ENCODE measurements around the gene XXYLT1. TPM values are rescaled to one million over a fixed set of nuclear protein-coding genes. Genes with fewer than 3 reads are reported as not detected.
"Not testable (repeated sequence)": the region's sequence is repeated elsewhere in the genome, so short reads cannot be mapped to it uniquely, and the experiment has no call there.

The XXYLT1 gene
- polyA plus RNA-seq (2012; ENCODE audit: insufficient read depth, insufficient read length): 9.9 TPM

GRCh38 chr3:195270817-195271409 is at the start of gene XXYLT1:
TSS of gene XXYLT1 (minus strand) at chr3:195271159. CDS start at chr3:195271058, 101 bp downstream.
- H3K4me3 ChIP-seq (ENCODE audit: low read length): peak within 1 kb of the TSS; percentile 78
- peak; percentile 76 for DNase-seq (ENCODE audit: low read depth, low spot score)

- no peak overlapping the region for H3K4me3 ChIP-seq (ENCODE audit: low read length)
- DNase-seq (ENCODE audit: low read depth, low spot score): no peak
Measured at GRCh38 chr3:195319060-195319459, 48.1 kb upstream of the XXYLT1 start.

- DNase-seq (ENCODE audit: low read depth, low spot score): no peak
Measured at GRCh38 chr3:195312714-195313113, 41.8 kb upstream of the XXYLT1 start.

GRCh38 chr3:195307711-195308110 is 36.8 kb upstream of the XXYLT1 start:
- no peak for DNase-seq (ENCODE audit: low read depth, low spot score)
- no peak overlapping the region for H3K4me3 ChIP-seq (ENCODE audit: low read length)

More at GRCh38 chr3:195312714-195313113, 41.8 kb upstream of the XXYLT1 start:
- H3K4me3 ChIP-seq (ENCODE audit: low read length): no peak overlapping the region

- no peak for DNase-seq (ENCODE audit: low read depth, low spot score)
Measured at GRCh38 chr3:195306369-195306768, 35.4 kb upstream of the XXYLT1 start.

GRCh38 chr3:195302431-195302830 is 31.5 kb upstream of the XXYLT1 start:
- DNase-seq (ENCODE audit: low read depth, low spot score): no peak
- no peak overlapping the region for H3K4me3 ChIP-seq (ENCODE audit: low read length)

More at GRCh38 chr3:195306369-195306768, 35.4 kb upstream of the XXYLT1 start:
- H3K4me3 ChIP-seq (ENCODE audit: low read length): no peak overlapping the region

- DNase-seq (ENCODE audit: low read depth, low spot score): no peak
- no peak overlapping the region for H3K4me3 ChIP-seq (ENCODE audit: low read length)
Measured at GRCh38 chr3:195297446-195297845, 26.5 kb upstream of the XXYLT1 start.

- no peak for DNase-seq (ENCODE audit: low read depth, low spot score)
- H3K4me3 ChIP-seq (ENCODE audit: low read length): no peak overlapping the region
Measured at GRCh38 chr3:195296662-195297061, 25.7 kb upstream of the XXYLT1 start.

GRCh38 chr3:195291121-195291520 is 20.2 kb upstream of the XXYLT1 start:
- no peak overlapping the region for H3K4me3 ChIP-seq (ENCODE audit: low read length)
- DNase-seq (ENCODE audit: low read depth, low spot score): no peak

GRCh38 chr3:195290643-195291042 is 19.7 kb upstream of the XXYLT1 start:
- H3K4me3 ChIP-seq (ENCODE audit: low read length); DNase-seq (ENCODE audit: low read depth, low spot score): not testable (repeated sequence)

GRCh38 chr3:195286115-195286872 is 15.3 kb upstream of the XXYLT1 start:
- no peak overlapping the region for H3K4me3 ChIP-seq (ENCODE audit: low read length)
- no peak for DNase-seq (ENCODE audit: low read depth, low spot score)

GRCh38 chr3:195285372-195285771 is 14.4 kb upstream of the XXYLT1 start:
- DNase-seq (ENCODE audit: low read depth, low spot score): no peak
- H3K4me3 ChIP-seq (ENCODE audit: low read length): no peak overlapping the region

- DNase-seq (ENCODE audit: low read depth, low spot score): no peak
- no peak overlapping the region for H3K4me3 ChIP-seq (ENCODE audit: low read length)
Measured at GRCh38 chr3:195284842-195285241, 13.9 kb upstream of the XXYLT1 start.

GRCh38 chr3:195282961-195283360 is 12.0 kb upstream of the XXYLT1 start:
- H3K4me3 ChIP-seq (ENCODE audit: low read length): no peak overlapping the region
- no peak for DNase-seq (ENCODE audit: low read depth, low spot score)

GRCh38 chr3:195274259-195274966 is 3.5 kb upstream of the XXYLT1 start:
- H3K4me3 ChIP-seq (ENCODE audit: low read length): no peak overlapping the region
- no peak for DNase-seq (ENCODE audit: low read depth, low spot score)

GRCh38 chr3:195271410-195272243 is 668 bp upstream of the XXYLT1 start:
- DNase-seq (ENCODE audit: low read depth, low spot score): peak; percentile 81
- H3K4me3 ChIP-seq (ENCODE audit: low read length): peak overlapping the region; percentile 78

GRCh38 chr3:195270079-195270816 is 711 bp downstream of the XXYLT1 start:
- peak; percentile 48 for DNase-seq (ENCODE audit: low read depth, low spot score)
- H3K4me3 ChIP-seq (ENCODE audit: low read length): peak overlapping the region; percentile 78

GRCh38 chr3:195269375-195270078 is 1.4 kb downstream of the XXYLT1 start:
- peak overlapping the region; percentile 78 for H3K4me3 ChIP-seq (ENCODE audit: low read length)
- no peak for DNase-seq (ENCODE audit: low read depth, low spot score)

Measured in Jurkat, Clone E6-1 (cell line).